DMS79 treated with DMSO at 0.1 percent for 48 hours (cell line): ENCODE data around the gene GNL2.
A peak's percentile ranks its signal among the peaks of the same experiment; 100 is the strongest.

Experiments
- DNase-seq: peaks from one replicate; lab custom pipeline; 2025; lab: John Stamatoyannopoulos, UW

The GNL2 gene

GRCh38 chr1:37595440-37596181, at the start of gene GNL2:
Gene GNL2, minus strand, starts transcription at chr1:37595937. Its CDS starts 115 bp downstream, at chr1:37595822.
- DNase-seq, result peak; percentile 97

DNA sequence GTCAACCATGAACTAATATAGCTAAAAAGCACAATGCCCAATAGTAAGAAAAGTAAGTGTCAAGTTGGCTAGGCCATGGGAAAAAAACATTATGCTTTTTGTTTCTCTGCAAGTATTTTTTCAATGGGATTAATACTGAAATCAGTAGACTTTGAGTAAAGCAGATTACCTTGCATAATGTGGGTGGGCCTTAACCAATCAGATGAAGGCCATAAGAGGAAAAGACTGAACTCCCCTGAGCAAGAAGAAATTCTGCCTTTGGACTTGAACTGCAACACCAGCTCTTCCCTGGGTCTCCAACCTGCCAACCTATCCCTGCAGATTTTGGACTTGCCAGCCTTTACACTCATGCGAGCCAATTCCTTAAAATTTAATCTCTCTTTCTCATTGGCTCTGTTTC, 45.3 kb upstream of the GNL2 start:
- DNase-seq, result no peak

DNA sequence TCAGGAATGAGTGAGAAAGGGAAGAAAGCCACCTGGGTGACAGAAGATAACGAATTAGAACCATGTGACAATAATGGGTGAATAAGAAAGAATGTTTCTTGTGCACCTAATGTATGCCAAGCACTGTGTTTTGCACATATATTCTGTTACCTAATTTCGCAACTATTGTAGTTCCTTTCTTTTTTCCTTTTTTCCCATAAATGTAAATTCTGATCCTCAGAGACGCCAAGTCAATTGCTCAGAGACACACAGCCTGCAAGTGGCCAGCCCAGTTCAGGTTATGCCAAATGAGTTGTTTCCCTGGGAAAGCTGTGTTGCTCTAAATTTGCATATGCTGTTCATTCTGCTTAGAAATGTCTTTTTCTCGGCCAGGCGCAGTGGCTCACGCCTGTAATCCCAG, 40.7 kb upstream of the GNL2 start:
- no peak for DNase-seq

DNA sequence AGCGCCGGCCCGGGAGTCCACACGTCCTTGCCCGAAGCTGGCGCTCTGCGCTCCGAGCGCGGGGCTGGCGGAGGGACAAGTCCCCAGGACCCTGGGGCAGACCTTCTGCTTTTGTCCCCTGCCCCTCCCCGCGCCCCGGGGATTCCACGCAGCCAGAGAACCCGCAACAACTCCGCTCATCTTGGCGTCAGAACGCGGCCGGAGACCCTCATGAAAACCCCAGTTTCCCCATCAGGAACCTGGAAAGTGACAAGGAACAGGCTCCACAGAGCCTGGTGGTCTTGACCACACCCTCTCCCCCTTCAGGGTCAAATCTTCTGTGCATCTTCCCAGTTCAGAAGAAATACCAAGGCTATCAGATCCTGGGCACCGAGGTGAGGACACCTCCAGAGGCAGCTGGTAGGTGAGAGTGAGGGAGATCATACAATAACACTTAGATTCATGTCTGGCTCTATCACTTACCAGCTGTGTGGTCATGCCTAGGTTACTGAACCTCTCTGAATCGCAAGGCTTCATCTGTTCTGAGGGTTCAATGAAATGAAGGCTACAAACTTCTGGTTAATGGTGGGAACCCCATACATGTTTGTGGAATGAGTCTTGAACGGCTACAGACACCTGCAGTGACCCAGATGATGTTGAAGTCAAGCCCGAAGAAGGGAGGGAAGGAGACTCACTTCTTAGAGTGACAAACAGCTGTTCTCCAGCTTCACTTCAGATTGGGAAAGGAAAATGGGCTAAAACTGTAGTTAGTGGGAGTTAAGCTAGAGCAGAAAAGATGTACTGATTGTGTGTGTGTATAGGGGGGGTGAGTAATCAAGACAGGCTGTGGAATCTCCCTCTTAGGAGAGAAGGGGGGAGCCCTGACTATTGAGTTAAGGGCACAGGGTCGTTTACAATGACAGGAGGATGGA, 39.5 kb upstream of the GNL2 start:
- DNase-seq, result no peak

- peak; percentile 34 for DNase-seq
Observed at GRCh38 chr1:37634244-37634991, 38.7 kb upstream of the GNL2 start, which contains the start of gene RSPO1. Gene RSPO1, minus strand, starts transcription at chr1:37634892. Its CDS starts 5,231 bp downstream, at chr1:37629661.

GRCh38 chr1:37633938-37634243, 38.2 kb upstream of the GNL2 start:
- DNase-seq, result no peak

DNA sequence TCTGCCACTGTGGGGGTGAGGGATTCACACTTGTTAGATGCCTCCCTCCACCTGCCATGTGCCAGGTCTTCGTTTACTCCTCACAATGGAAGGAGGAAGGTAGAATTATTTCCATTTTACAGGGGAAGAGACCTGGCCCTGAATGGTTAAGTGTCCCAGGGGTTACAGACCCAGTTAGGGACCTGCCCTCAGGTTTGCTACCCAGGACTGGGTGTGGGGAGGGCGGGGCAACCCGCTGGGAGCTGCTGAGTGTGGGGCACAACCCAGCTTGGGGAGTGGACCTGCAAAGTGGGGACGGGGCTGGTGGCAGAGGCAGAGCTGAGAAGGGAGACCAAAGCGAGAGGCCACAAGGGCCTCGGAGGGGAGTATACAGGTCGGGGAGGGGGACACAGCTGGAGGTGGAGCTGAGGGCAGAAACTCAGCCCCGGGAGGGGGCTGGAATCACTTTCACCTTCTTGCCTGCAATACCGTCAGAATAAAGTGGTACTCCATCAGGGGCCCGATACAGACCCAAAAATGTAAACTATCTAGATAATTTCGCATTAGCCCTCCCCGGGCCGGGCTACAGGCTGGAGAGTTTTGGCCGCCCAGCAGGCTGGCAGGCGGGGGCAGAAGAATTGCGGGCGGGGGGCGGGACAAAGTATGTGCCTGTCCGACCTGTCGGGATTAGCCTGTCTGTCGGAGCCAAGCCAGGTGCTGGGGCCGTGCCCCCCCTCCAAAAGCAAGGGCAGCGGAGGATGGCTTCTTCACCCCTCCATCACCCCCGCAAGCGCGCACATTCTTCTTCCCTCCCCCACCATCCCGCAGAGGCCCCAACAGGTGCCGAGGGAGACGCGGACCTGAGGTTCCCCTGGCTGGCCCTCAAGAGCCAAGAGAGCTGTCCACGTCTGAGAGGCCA, 37.6 kb upstream of the GNL2 start:
- DNase-seq, result no peak

- DNase-seq, result peak; percentile 12
Observed at GRCh38 chr1:37631036-37631435, 35.3 kb upstream of the GNL2 start.

- DNase-seq, result no peak
Observed at GRCh38 chr1:37630426-37631028, 34.8 kb upstream of the GNL2 start.

GRCh38 chr1:37629726-37630425, 34.1 kb upstream of the GNL2 start:
- no peak for DNase-seq

DNA sequence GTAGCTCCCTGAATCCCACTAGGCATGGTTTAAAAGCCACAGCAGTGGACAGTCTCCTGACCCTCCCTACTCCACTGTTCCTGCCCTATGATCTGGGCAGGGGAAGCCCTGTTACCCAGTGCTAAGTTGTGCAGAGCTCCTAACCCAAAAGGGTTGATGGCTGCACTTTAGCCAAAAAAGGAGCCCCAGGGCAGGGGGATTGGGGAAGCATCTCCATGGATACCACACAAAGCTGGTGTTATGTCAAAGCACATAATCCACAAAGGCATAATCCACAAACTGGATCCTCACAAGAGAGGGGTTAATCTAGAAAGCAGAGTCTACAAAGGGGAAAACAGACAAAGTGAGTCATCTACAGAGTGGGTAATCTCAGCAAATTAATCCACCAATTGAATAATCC, 33.3 kb upstream of the GNL2 start:
- DNase-seq, result no peak

- no peak for DNase-seq
Observed at GRCh38 chr1:37628026-37628556, 32.4 kb upstream of the GNL2 start.

- no peak for DNase-seq
Observed at GRCh38 chr1:37622131-37622530, 26.4 kb upstream of the GNL2 start.

DNA sequence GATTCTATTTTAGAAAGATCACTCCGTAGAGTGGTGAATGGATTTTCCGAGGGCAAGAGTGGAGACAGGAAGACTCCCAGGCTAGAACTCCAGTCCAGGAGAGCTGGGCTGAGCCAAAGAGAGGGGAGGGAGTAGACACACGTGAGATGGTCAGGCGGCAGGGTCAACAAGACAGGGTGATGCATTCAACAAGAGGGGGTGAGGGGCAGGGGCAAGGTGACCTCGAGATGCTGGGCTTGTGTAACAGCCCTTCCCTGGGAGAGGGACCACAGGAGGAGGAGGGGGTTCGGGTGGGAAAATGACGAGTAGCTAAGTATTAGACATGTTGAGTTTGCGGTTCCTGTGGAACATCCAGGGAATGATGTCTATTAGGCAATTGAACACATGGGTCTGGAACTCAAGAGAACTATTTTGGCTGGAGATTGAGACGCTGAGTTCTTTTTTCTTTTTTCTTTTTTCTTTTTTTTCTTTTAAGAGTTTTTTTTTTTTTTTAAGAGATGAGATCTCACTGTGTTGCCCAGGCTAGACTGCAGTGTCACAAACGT, 25.7 kb upstream of the GNL2 start:
- DNase-seq, result no peak

GRCh38 chr1:37620707-37621106, 25.0 kb upstream of the GNL2 start:
- no peak for DNase-seq

DNA sequence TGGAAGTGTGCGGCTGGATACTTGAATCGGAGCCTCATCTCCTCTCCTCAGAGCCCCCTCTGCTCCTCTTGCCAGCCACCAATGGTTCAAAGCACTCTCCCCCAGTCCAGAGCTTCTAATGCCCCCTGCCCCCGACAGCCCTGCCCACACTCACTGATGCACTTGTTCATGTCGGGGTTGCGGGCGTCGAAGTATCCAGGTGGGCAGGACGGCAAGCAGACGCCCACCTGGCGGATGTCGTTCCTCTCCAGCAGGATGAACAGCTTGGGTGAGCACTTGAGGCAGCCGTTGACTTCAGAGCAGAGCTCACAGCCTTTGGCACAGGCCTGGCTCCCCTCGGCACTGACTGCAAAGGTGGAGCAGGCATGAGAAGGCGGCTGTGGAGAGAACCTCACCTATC, 20.6 kb upstream of the GNL2 start:
- peak; percentile 23 for DNase-seq

GRCh38 chr1:37614105-37614504, 18.4 kb upstream of the GNL2 start:
- DNase-seq, result no peak

DNA sequence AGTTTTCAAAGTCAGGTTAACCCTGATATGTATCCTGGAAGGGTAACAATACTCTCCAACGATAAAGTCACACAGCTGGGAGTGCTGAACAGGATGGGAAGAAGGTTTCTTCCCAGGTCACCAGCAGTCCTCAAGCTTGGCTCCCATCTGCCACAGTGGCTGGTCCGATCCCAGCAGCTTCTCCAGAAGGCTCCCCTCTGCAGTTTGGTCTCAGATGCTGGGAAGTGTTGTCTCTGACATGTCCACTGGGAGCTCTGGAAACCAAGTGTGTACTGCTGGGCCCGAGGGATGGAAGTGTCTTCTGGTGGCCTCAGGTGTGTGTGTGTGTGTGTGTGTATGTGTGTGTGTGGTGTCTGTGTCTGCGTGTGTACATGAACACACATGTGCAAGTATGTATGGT, 16.4 kb upstream of the GNL2 start:
- no peak for DNase-seq

- no peak for DNase-seq
Observed at GRCh38 chr1:37609994-37610393, 14.3 kb upstream of the GNL2 start.

- DNase-seq, result no peak
Observed at GRCh38 chr1:37609002-37609401, 13.3 kb upstream of the GNL2 start.
